WTC11 (cell line): ENCODE data around the gene IL1RAPL2. TPM values are rescaled to one million over a fixed set of nuclear protein-coding genes. Genes with fewer than 3 reads are reported as not detected.

Source experiments
- ATAC-seq: fragments of 200-7000 bp; cut with Tn5 transposase; 2 replicates; pipeline ENCODE4 v1.10.0; 2021; ENCODE audit warnings: mild to moderate bottlenecking, moderate library complexity
- CTCF ChIA-PET: fragments of 300-600 bp; sonication (Branson Sonifier 250); formaldehyde crosslinking; loops from one replicate; lab custom pipeline; 2021; ENCODE audit warnings: antibody characterized with exemption; lab: Charles Lee
- POLR2A ChIA-PET: fragments of 350-600 bp; sonication (Branson Sonifier 250); formaldehyde crosslinking; loops from one replicate; lab custom pipeline; 2021; ENCODE audit warnings: antibody characterized with exemption; lab: Charles Lee
- DNase-seq: peaks from one replicate; pipeline ENCODE4 v3.0.0; 2021; ENCODE audit warnings: low spot score
- H3K27ac Mint-ChIP-seq: 2 replicates; pipeline ENCODE4 v1.8.0; 2021; ENCODE audit warnings: mixed read lengths
- H3K27me3 Mint-ChIP-seq: 2 replicates; pipeline ENCODE4 v1.8.0; 2021; ENCODE audit warnings: low read depth, mild to moderate bottlenecking, moderate library complexity, mixed read lengths
- H3K36me3 Mint-ChIP-seq: 2 replicates; pipeline ENCODE4 v1.8.0; 2021; ENCODE audit warnings: mixed read lengths
- H3K4me1 Mint-ChIP-seq: 2 replicates; pipeline ENCODE4 v1.8.0; 2022; ENCODE audit warnings: mixed read lengths
- H3K4me3 Mint-ChIP-seq: 2 replicates; pipeline ENCODE4 v1.8.0; 2021; ENCODE audit warnings: mild to moderate bottlenecking, moderate library complexity, mixed read lengths
- H3K9me3 Mint-ChIP-seq: 2 replicates; pipeline ENCODE4 v1.8.0; 2021; ENCODE audit warnings: mixed read lengths
- ELF4 ChIP-seq: sonication (generic); formaldehyde crosslinking; IDR thresholded peaks from 2 replicates; pipeline ENCODE4 v1.8.1; 2022; ENCODE audit warnings: low read depth, mild to moderate bottlenecking, moderate library complexity, missing genetic modification reagents
- ETV6 ChIP-seq: sonication (generic); formaldehyde crosslinking; IDR thresholded peaks from 2 replicates; pipeline ENCODE4 v1.8.1; 2022; ENCODE audit warnings: mild to moderate bottlenecking, missing genetic modification reagents
- FOXP1 ChIP-seq: sonication (generic); formaldehyde crosslinking; IDR thresholded peaks from 2 replicates; pipeline ENCODE4 v1.8.0; 2022; ENCODE audit warnings: missing genetic modification reagents, mild to moderate bottlenecking, moderate library complexity, borderline replicate concordance
- HMGA2 ChIP-seq: fragments of 250-450 bp; sonication (Bioruptor Pico); IDR thresholded peaks from 2 replicates; pipeline ENCODE4 v1.4.0; 2021; ENCODE audit warnings: mild to moderate bottlenecking, moderate library complexity
- NFATC4 ChIP-seq: fragments of 250-450 bp; sonication (Bioruptor Pico); IDR thresholded peaks from 2 replicates; pipeline ENCODE4 v1.9.0; 2021; ENCODE audit warnings: mild to moderate bottlenecking
- PRRX2 ChIP-seq: fragments of 250-450 bp; sonication (Bioruptor Pico); IDR thresholded peaks from 2 replicates; pipeline ENCODE4 v1.8.0; 2021; ENCODE audit warnings: mild to moderate bottlenecking
- SOX15 ChIP-seq: fragments of 250-450 bp; sonication (Bioruptor Pico); IDR thresholded peaks from 2 replicates; pipeline ENCODE4 v1.9.0; 2021; ENCODE audit warnings: mild to moderate bottlenecking
- USF1 ChIP-seq: sonication (generic); formaldehyde crosslinking; IDR thresholded peaks from 2 replicates; pipeline ENCODE4 v1.8.0; 2022; ENCODE audit warnings: mild to moderate bottlenecking, missing genetic modification reagents
- ZNF263 ChIP-seq: sonication (generic); formaldehyde crosslinking; IDR thresholded peaks from 2 replicates; pipeline ENCODE4 v1.8.1; 2022; ENCODE audit warnings: low read depth, mild to moderate bottlenecking, moderate library complexity, missing genetic modification reagents
- ZNF423 ChIP-seq: fragments of 250-450 bp; sonication (Bioruptor Pico); IDR thresholded peaks from 2 replicates; pipeline ENCODE4 v2.1.2; 2022; ENCODE audit warnings: mild to moderate bottlenecking, moderate library complexity
- ZNF512 ChIP-seq: sonication (generic); formaldehyde crosslinking; IDR thresholded peaks from 2 replicates; pipeline ENCODE4 v1.8.1; 2022; ENCODE audit warnings: missing genetic modification reagents, borderline replicate concordance
- total RNA-seq: library from RNA; stranded (reverse); gene quantifications from 3 replicates; pipeline ENCODE4 v1.2.3, GENCODE V29; 2021
- TF ChIP-seq, protein P1 (sequence below): sonication (generic); formaldehyde crosslinking; IDR thresholded peaks from 2 replicates; pipeline ENCODE4 v1.8.1; 2023; ENCODE audit warnings: mild to moderate bottlenecking, missing genetic modification reagents, moderate library complexity
- TF ChIP-seq, protein P2 (sequence below): sonication (generic); formaldehyde crosslinking; IDR thresholded peaks from 2 replicates; pipeline ENCODE4 v1.8.1; 2023; ENCODE audit warnings: mild to moderate bottlenecking, missing genetic modification reagents
- TF ChIP-seq, protein P3 (sequence below): sonication (generic); formaldehyde crosslinking; conservative IDR thresholded peaks from 2 replicates; pipeline ENCODE4 v1.8.1; 2023; ENCODE audit warnings: mild to moderate bottlenecking, low read depth, missing genetic modification reagents, moderate library complexity
- TF ChIP-seq, protein P4 (sequence below): fragments of 250-450 bp; sonication (Bioruptor Pico); IDR thresholded peaks from 2 replicates; pipeline ENCODE4 v1.9.0; 2021; ENCODE audit warnings: mild to moderate bottlenecking
- TF ChIP-seq, protein P5 (sequence below): sonication (generic); formaldehyde crosslinking; IDR thresholded peaks from 2 replicates; pipeline ENCODE4 v1.8.0; 2022; ENCODE audit warnings: mild to moderate bottlenecking, missing genetic modification reagents

Gene IL1RAPL2
- total RNA-seq, 1 experiment from 2014 or later, result 0.09 TPM

DNA sequence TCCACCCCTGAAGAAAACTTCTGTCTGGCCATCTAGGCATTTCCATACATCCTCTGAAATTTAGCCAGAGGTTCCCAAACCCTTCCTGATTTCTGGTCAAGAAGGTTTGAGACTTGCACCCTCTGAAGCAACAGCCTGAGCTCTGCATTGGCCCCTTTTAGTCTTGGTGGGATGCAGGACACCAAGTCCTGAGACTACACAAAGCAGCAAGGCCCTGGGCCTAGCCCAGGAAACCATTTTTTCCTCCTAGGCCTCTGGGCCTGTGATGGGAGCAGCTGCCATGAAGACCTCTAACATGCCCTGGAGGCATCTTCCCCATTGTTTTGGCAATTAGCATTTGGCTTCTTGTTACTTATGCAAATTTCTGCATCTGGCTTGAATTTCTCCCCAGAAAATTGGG lies 196.6 kb downstream of the IL1RAPL2 start (continued):
- TF ChIP-seq, protein P1, sequence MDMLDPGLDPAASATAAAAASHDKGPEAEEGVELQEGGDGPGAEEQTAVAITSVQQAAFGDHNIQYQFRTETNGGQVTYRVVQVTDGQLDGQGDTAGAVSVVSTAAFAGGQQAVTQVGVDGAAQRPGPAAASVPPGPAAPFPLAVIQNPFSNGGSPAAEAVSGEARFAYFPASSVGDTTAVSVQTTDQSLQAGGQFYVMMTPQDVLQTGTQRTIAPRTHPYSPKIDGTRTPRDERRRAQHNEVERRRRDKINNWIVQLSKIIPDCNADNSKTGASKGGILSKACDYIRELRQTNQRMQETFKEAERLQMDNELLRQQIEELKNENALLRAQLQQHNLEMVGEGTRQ (CRISPR knock-in tag), result no peak
- TF ChIP-seq NFATC4 (no peak), USF1 (CRISPR knock-in tag) (no peak), ELF4 (no peak), FOXP1 (CRISPR knock-in tag) (no peak), ETV6 (CRISPR knock-in tag) (no peak), ZNF423 (no peak)
- TF ChIP-seq, protein P2, sequence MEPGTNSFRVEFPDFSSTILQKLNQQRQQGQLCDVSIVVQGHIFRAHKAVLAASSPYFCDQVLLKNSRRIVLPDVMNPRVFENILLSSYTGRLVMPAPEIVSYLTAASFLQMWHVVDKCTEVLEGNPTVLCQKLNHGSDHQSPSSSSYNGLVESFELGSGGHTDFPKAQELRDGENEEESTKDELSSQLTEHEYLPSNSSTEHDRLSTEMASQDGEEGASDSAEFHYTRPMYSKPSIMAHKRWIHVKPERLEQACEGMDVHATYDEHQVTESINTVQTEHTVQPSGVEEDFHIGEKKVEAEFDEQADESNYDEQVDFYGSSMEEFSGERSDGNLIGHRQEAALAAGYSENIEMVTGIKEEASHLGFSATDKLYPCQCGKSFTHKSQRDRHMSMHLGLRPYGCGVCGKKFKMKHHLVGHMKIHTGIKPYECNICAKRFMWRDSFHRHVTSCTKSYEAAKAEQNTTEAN, result no peak
- TF ChIP-seq, protein P3, sequence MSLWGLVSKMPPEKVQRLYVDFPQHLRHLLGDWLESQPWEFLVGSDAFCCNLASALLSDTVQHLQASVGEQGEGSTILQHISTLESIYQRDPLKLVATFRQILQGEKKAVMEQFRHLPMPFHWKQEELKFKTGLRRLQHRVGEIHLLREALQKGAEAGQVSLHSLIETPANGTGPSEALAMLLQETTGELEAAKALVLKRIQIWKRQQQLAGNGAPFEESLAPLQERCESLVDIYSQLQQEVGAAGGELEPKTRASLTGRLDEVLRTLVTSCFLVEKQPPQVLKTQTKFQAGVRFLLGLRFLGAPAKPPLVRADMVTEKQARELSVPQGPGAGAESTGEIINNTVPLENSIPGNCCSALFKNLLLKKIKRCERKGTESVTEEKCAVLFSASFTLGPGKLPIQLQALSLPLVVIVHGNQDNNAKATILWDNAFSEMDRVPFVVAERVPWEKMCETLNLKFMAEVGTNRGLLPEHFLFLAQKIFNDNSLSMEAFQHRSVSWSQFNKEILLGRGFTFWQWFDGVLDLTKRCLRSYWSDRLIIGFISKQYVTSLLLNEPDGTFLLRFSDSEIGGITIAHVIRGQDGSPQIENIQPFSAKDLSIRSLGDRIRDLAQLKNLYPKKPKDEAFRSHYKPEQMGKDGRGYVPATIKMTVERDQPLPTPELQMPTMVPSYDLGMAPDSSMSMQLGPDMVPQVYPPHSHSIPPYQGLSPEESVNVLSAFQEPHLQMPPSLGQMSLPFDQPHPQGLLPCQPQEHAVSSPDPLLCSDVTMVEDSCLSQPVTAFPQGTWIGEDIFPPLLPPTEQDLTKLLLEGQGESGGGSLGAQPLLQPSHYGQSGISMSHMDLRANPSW (CRISPR knock-in tag), result no peak

DNA sequence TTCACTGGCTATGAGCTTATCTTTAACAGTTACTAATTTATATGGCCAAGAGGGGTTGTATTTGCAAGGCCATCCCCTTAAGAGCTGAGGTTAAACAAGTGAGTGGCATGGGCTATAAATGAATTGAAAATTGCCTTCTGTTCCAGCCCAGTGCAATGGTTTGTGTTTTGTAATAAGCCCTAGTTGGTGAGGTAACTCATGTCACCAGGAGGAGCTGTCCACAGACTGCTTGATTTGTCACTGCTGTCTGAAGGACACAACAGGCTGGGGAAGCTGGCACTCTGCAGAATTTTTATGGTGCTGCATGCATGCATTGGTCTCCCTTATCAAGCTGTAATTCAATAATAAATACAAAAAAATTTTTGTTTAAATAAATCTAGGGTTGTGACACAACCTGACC lies 223.8 kb downstream of the IL1RAPL2 start:
- DNase-seq (no peak), ATAC-seq (no peak)
- H3K27ac Mint-ChIP-seq, result no peak overlapping the region
- peaks cover 5% of the 10 kb centered on the region; the same call in 1 of the 2 replicates for H3K4me1 Mint-ChIP-seq
- POLR2A ChIA-PET, result no interaction called here
- H3K9me3 Mint-ChIP-seq, result no peaks in the 10 kb centered on the region
- H3K36me3 Mint-ChIP-seq, result no peaks in the 10 kb centered on the region
- CTCF ChIA-PET, result interaction anchor here (0.8 to 1.2 kb wide), 2 partner anchors 8 to 133 kb away, joined by 4 read pairs; no protein-coding TSS in a partner anchor
- no peaks in the 10 kb centered on the region for H3K27me3 Mint-ChIP-seq
- no peak for TF ChIP-seq PRRX2
- TF ChIP-seq, protein P4, sequence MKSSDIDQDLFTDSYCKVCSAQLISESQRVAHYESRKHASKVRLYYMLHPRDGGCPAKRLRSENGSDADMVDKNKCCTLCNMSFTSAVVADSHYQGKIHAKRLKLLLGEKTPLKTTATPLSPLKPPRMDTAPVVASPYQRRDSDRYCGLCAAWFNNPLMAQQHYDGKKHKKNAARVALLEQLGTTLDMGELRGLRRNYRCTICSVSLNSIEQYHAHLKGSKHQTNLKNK (CRISPR knock-in tag), result no peak
- TF ChIP-seq HMGA2 (CRISPR knock-in tag), result no peak
- no peak for TF ChIP-seq NFATC4
- no peak for TF ChIP-seq SOX15 (CRISPR knock-in tag)
- no peak for TF ChIP-seq ZNF263 (CRISPR knock-in tag)
- no peak for TF ChIP-seq ZNF512 (CRISPR knock-in tag)
- TF ChIP-seq, protein P5, sequence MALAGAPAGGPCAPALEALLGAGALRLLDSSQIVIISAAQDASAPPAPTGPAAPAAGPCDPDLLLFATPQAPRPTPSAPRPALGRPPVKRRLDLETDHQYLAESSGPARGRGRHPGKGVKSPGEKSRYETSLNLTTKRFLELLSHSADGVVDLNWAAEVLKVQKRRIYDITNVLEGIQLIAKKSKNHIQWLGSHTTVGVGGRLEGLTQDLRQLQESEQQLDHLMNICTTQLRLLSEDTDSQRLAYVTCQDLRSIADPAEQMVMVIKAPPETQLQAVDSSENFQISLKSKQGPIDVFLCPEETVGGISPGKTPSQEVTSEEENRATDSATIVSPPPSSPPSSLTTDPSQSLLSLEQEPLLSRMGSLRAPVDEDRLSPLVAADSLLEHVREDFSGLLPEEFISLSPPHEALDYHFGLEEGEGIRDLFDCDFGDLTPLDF (CRISPR knock-in tag), result no peak
- no peak overlapping the region for H3K4me3 Mint-ChIP-seq
